ENCODE data around the gene PRKN. TPM values are rescaled to one million over a fixed set of nuclear protein-coding genes. Genes with fewer than 3 reads are reported as not detected.

PRKN gene
- total RNA-seq, 1 experiment from 2014 or later: 2.0 TPM

- H3K4me3 Mint-ChIP-seq: no peak overlapping the region
- no peak overlapping the region for H2BK15ac ChIP-seq (ENCODE audit: low read depth, low read length)
- no CpG with 5 or more reads among the region's 5 CpGs for WGBS (ENCODE audit: extremely low coverage, insufficient read length, low lambda C conversion rate)
- H4K91ac ChIP-seq (ENCODE audit: insufficient read length, low read depth, low read length): no peak overlapping the region
- H3K27ac Mint-ChIP-seq: no peak overlapping the region
- H3K4me2 ChIP-seq (ENCODE audit: insufficient read depth, insufficient read length, low read length): no peak overlapping the region
- H2AFZ ChIP-seq (ENCODE audit: low read length): no peak overlapping the region
- no peak overlapping the region for H3K23ac ChIP-seq (ENCODE audit: insufficient read length, low read depth, low read length)
- DNase-seq: no peak
- TF ChIP-seq CTCF (conservative IDR thresholded peaks at IDR 0.05): no peak
- no peak overlapping the region for H3K18ac ChIP-seq (ENCODE audit: insufficient read length, low read depth, low read length)
- no peaks in the 10 kb centered on the region for H4K20me1 ChIP-seq (ENCODE audit: control insufficient read depth, insufficient read depth, insufficient read length)
- no peak overlapping the region for H4K8ac ChIP-seq (replicated peaks; ENCODE audit: insufficient read length, low read depth, low read length)
- no peak overlapping the region for H2BK20ac ChIP-seq (ENCODE audit: low read depth, low read length, poor library complexity, severe bottlenecking)
- H3K27me3 Mint-ChIP-seq (ENCODE audit: low read depth): peaks cover 3% of the 10 kb centered on the region; the same call in 1 of the 2 replicates
- no peak overlapping the region for H4K5ac ChIP-seq (ENCODE audit: insufficient read length, low read depth, low read length)
- no peaks in the 10 kb centered on the region for H3K79me1 ChIP-seq (ENCODE audit: insufficient read depth, low read depth, low read length, poor library complexity, severe bottlenecking)
- H3K36me3 Mint-ChIP-seq (ENCODE audit: insufficient read depth in 1 of 3, low read depth in 3 of 3): peaks cover 0 to 10% (median 2%) of the 10 kb centered on the region in 3 experiments; a peak in 1 of 7 replicates
- H3K79me2 ChIP-seq (ENCODE audit: insufficient read depth, low read length): no peaks in the 10 kb centered on the region
- H3T11ph ChIP-seq (ENCODE audit: low read length): no peak overlapping the region
- H3K27me3 ChIP-seq (ENCODE audit: insufficient read depth, low read length): no peaks in the 10 kb centered on the region
- no peak overlapping the region for H3K14ac ChIP-seq (ENCODE audit: insufficient read depth, low read length)
- H3K56ac ChIP-seq (ENCODE audit: insufficient read length, low read depth, low read length): no peak overlapping the region
- H2BK120ac ChIP-seq (ENCODE audit: low read depth, low read length, poor library complexity, severe bottlenecking): no peak overlapping the region
- peaks cover 17 to 21% of the 10 kb centered on the region in 2 experiments for H3K4me1 Mint-ChIP-seq
- H3K9me3 ChIP-seq (ENCODE audit: control insufficient read depth, low read depth, low read length): no peaks in the 10 kb centered on the region
- H2BK12ac ChIP-seq (ENCODE audit: insufficient read length, low read depth, low read length): no peak overlapping the region
- H3K27ac ChIP-seq (ENCODE audit: insufficient read length, low read depth, low read length): no peak overlapping the region
- H2AK5ac ChIP-seq (ENCODE audit: insufficient read length, low read length): no peak overlapping the region
- H2BK5ac ChIP-seq (ENCODE audit: insufficient read length, low read length): no peak overlapping the region
- no peak overlapping the region for H3K9ac ChIP-seq (ENCODE audit: extremely low read depth, insufficient read length, low read length)
- no peak overlapping the region for H3K4ac ChIP-seq (ENCODE audit: low read depth, low read length)
- H3K4me1 ChIP-seq (ENCODE audit: insufficient read depth, low read length): peaks cover 3% of the 10 kb centered on the region; the same call in 1 of the 2 replicates
- H3K9me3 Mint-ChIP-seq: peaks cover 0 to 2% of the 10 kb centered on the region in 2 experiments; a peak in 1 of 5 replicates
- H3K23me2 ChIP-seq (ENCODE audit: insufficient read length, low read depth, low read length, poor library complexity, severe bottlenecking): no peaks in the 10 kb centered on the region
Observed at GRCh38 chr6:162630069-162630468, 97.5 kb downstream of the PRKN start.
